NCI-H524 (cell line): ENCODE measurements around the gene TBC1D3H.
"Not testable (repeated sequence)": the region's sequence is repeated elsewhere in the genome, so short reads cannot be mapped to it uniquely, and the experiment has no call there.

Source experiments
- DNase-seq, 2 experiments: peaks; one replicate each; lab custom pipeline; 2025; lab: John Stamatoyannopoulos, UW

The TBC1D3H gene

GRCh38 chr17:36388385-36389245 lies at the start of gene TBC1D3H:
TBC1D3H (minus strand) TSS chr17:36388435; CDS start chr17:36386895, 1,540 bp downstream.
- DNase-seq, result not testable (repeated sequence)

GRCh38 chr17:36428891-36429290 lies 40.7 kb upstream of the TBC1D3H start:
- not testable (repeated sequence) for DNase-seq

GRCh38 chr17:36415180-36415941 lies 27.1 kb upstream of the TBC1D3H start:
- not testable (repeated sequence) for DNase-seq

GRCh38 chr17:36390943-36391645 lies 2.9 kb upstream of the TBC1D3H start:
- DNase-seq, result not testable (repeated sequence)

- DNase-seq, result not testable (repeated sequence)
These were observed 12.3 kb downstream of the TBC1D3H start for GRCh38 chr17:36375938-36376337.

- not testable (repeated sequence) for DNase-seq
These were observed 25.7 kb downstream of the TBC1D3H start for GRCh38 chr17:36362496-36362895.
